ENCODE results near the gene EEF1AKMT1. TPM values are rescaled to one million over a fixed set of nuclear protein-coding genes. Genes with fewer than 3 reads are reported as not detected.
"Not testable (repeated sequence)": the region's sequence is repeated elsewhere in the genome, so short reads cannot be mapped to it uniquely, and the experiment has no call there.

The EEF1AKMT1 gene
- total RNA-seq, 1 experiment from 2014 or later, result 10.6 TPM

DNA sequence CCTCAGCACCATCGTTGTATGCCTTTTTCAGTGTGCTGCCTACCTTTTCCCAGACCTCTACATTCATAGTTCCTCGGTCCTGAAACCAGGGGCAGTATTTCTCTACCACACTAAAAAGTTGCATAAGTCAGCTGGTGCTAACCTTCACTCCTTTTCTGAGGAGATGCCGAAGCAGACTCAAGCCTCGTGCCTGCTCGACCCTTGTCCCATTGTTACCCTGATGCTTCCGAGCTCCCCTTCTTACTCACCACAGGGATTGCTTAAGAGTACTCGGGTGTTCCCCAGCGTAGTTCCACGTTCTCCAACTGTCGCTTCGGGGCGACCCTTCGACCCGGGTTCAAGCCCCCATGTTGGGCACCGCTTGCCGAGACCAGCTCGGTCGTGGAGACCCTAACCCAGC is 89.2 kb downstream of the EEF1AKMT1 start:
- ChIA-PET POLR2A (ENCODE audit: unreplicated experiment) (no interaction called here), CTCF (no interaction called here)
- no peak overlapping the region for H2AFZ ChIP-seq (ENCODE audit: low read length)
- ATAC-seq, result peak; percentile 32
- no peaks in the 10 kb centered on the region for H3K9me2 ChIP-seq (replicated peaks; ENCODE audit: low read length)
- no peaks in the 10 kb centered on the region for H4K20me1 ChIP-seq (ENCODE audit: low read length)
- peaks cover 24% of the 10 kb centered on the region for H3K4me1 ChIP-seq (ENCODE audit: insufficient read depth, low read length)
- intact Hi-C loops (cut with micrococcal nuclease), result no loop called here
- no peak overlapping the region for H3K4me3 ChIP-seq (ENCODE audit: low read length)
- H3K27me3 ChIP-seq (ENCODE audit: low read length), result no peaks in the 10 kb centered on the region
- no peaks in the 10 kb centered on the region for H3K36me3 ChIP-seq (ENCODE audit: low read depth, low read length)
- H3K9ac ChIP-seq (ENCODE audit: low read length), result no peak overlapping the region
- no peaks in the 10 kb centered on the region for H3K9me3 ChIP-seq (ENCODE audit: low read length)
- no peaks in the 10 kb centered on the region for H3K79me2 ChIP-seq (ENCODE audit: low read length)
- no peaks in the 10 kb centered on the region for H3F3A ChIP-seq (ENCODE audit: low read length, unreplicated experiment)
- TF ChIP-seq EZH2phosphoT487 (IDR thresholded peaks at IDR 0.05; ENCODE audit: borderline replicate concordance, low read length), result no peak
- no peak for TF ChIP-seq EZH2 (IDR thresholded peaks at IDR 0.05; ENCODE audit: low read length, unreplicated experiment)
- TF ChIP-seq, protein P1, sequence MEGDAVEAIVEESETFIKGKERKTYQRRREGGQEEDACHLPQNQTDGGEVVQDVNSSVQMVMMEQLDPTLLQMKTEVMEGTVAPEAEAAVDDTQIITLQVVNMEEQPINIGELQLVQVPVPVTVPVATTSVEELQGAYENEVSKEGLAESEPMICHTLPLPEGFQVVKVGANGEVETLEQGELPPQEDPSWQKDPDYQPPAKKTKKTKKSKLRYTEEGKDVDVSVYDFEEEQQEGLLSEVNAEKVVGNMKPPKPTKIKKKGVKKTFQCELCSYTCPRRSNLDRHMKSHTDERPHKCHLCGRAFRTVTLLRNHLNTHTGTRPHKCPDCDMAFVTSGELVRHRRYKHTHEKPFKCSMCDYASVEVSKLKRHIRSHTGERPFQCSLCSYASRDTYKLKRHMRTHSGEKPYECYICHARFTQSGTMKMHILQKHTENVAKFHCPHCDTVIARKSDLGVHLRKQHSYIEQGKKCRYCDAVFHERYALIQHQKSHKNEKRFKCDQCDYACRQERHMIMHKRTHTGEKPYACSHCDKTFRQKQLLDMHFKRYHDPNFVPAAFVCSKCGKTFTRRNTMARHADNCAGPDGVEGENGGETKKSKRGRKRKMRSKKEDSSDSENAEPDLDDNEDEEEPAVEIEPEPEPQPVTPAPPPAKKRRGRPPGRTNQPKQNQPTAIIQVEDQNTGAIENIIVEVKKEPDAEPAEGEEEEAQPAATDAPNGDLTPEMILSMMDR (conservative IDR thresholded peaks at IDR 0.05; ENCODE audit: low read depth, low read length), result no peak
- peak; percentile 65 for DNase-seq
- no peak overlapping the region for H3K27ac ChIP-seq (ENCODE audit: low read length)
- no TSS peak for BruUV-seq (replicated peaks)
- peak overlapping the region; percentile 32 for H3K4me2 ChIP-seq (ENCODE audit: low read length)

DNA sequence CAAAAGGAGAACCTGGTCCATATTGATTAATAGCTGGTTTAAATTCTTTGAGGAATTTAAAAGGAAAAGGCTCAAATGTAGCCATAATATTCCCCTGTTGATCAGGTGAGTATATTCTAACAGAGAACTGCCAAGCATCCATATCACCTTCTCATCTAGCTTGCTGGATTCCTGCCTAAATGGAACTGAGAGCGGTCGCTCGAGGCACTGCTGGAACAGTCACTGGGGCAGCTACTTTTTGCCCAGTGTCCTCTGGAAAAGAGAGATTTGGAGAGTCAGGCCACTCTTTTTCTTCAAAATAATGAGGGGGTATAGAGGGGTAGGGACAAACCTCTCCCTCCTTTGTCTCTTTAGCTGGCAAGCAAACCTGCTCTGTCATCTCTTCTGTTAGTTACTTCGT is 89.7 kb downstream of the EEF1AKMT1 start:
- ATAC-seq, result no peak
- Histone ChIP-seq H3K4me1 (ENCODE audit: insufficient read depth, low read length) (peaks cover 24% of the 10 kb centered on the region), H3F3A (ENCODE audit: low read length, unreplicated experiment) (no peaks in the 10 kb centered on the region), H3K9ac (ENCODE audit: low read length) (no peak overlapping the region), H3K79me2 (ENCODE audit: low read length) (no peaks in the 10 kb centered on the region), H3K4me3 (ENCODE audit: low read length) (no peak overlapping the region), H4K20me1 (ENCODE audit: low read length) (no peaks in the 10 kb centered on the region), H3K27me3 (ENCODE audit: low read length) (no peaks in the 10 kb centered on the region), H3K27ac (ENCODE audit: low read length) (no peak overlapping the region), H3K4me2 (ENCODE audit: low read length) (no peak overlapping the region), H3K9me3 (ENCODE audit: low read length) (no peaks in the 10 kb centered on the region), H3K9me2 (replicated peaks; ENCODE audit: low read length) (no peaks in the 10 kb centered on the region), H3K36me3 (ENCODE audit: low read depth, low read length) (no peaks in the 10 kb centered on the region), H2AFZ (ENCODE audit: low read length) (no peak overlapping the region)
- BruUV-seq (replicated peaks), result no TSS peak
- ChIA-PET POLR2A (ENCODE audit: unreplicated experiment) (no interaction called here), CTCF (no interaction called here)
- intact Hi-C loops (cut with micrococcal nuclease), result no loop called here
- TF ChIP-seq, protein P1 (conservative IDR thresholded peaks at IDR 0.05; ENCODE audit: low read depth, low read length), result no peak
- TF ChIP-seq EZH2phosphoT487 (IDR thresholded peaks at IDR 0.05; ENCODE audit: borderline replicate concordance, low read length) (no peak), EZH2 (IDR thresholded peaks at IDR 0.05; ENCODE audit: low read length, unreplicated experiment) (no peak)
- no peak for DNase-seq

DNA sequence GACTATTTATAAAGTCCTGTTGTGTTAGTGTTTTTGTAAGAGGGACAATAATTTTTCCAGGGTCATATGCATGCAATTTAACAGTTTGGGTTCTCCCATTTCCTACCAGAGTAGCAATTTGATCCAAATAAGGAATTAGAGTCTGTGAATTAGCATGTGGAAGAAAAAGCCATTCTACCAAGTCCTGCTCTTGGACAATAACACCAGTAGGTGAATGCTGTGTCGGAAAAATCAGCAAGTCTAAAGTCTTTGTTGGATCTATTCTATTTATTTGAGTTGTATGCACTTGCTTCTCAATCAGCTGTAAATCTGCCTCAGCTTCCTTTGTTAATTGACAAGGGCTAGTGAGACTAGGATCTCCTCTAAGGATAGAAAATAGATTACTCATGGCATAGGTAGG is 91.7 kb downstream of the EEF1AKMT1 start:
- ATAC-seq (no peak), DNase-seq (no peak)
- Histone ChIP-seq H3K27me3 (ENCODE audit: low read length) (no peaks in the 10 kb centered on the region), H3K36me3 (ENCODE audit: low read depth, low read length) (no peaks in the 10 kb centered on the region), H3K9me2 (replicated peaks; ENCODE audit: low read length) (no peaks in the 10 kb centered on the region), H3K27ac (ENCODE audit: low read length) (no peak overlapping the region), H3F3A (ENCODE audit: low read length, unreplicated experiment) (no peaks in the 10 kb centered on the region), H3K9me3 (ENCODE audit: low read length) (no peaks in the 10 kb centered on the region), H4K20me1 (ENCODE audit: low read length) (no peaks in the 10 kb centered on the region), H3K4me1 (ENCODE audit: insufficient read depth, low read length) (peaks cover 24% of the 10 kb centered on the region), H2AFZ (ENCODE audit: low read length) (no peak overlapping the region), H3K4me2 (ENCODE audit: low read length) (no peak overlapping the region), H3K4me3 (ENCODE audit: low read length) (no peak overlapping the region), H3K79me2 (ENCODE audit: low read length) (no peaks in the 10 kb centered on the region), H3K9ac (ENCODE audit: low read length) (no peak overlapping the region)
- no TSS peak for BruUV-seq (replicated peaks)
- POLR2A ChIA-PET (ENCODE audit: unreplicated experiment), result no interaction called here
- intact Hi-C loops (cut with micrococcal nuclease), result no loop called here
- CTCF ChIA-PET, result no interaction called here
- TF ChIP-seq, protein P1 (conservative IDR thresholded peaks at IDR 0.05; ENCODE audit: low read depth, low read length), result no peak
- TF ChIP-seq EZH2phosphoT487 (IDR thresholded peaks at IDR 0.05; ENCODE audit: borderline replicate concordance, low read length) (no peak), EZH2 (IDR thresholded peaks at IDR 0.05; ENCODE audit: low read length, unreplicated experiment) (no peak)

DNA sequence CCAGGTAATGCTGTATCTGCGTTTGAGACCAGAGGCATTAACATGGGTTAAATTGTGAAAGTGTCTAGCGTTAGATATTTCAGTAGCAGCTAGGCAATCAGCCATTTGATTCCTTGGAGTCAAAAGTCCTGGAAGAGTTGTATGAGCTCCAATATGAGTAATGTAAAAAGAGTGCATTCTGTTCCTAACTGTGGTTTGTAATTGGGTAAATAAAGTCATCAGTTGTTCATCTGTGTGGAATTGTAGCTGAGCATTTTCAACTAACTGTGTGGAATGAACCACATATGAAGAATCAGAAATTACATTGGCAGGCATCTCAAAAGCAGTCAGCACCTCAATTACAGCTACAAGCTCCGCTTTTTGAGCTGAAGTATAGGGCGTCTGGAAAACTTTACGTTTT is 92.3 kb downstream of the EEF1AKMT1 start:
- H3K4me1 ChIP-seq (ENCODE audit: insufficient read depth, low read length), result peaks cover 24% of the 10 kb centered on the region
- H3K27ac ChIP-seq (ENCODE audit: low read length); H3K9me2 ChIP-seq (replicated peaks; ENCODE audit: low read length); H3K79me2 ChIP-seq (ENCODE audit: low read length); BruUV-seq (replicated peaks); H4K20me1 ChIP-seq (ENCODE audit: low read length); POLR2A ChIA-PET (ENCODE audit: unreplicated experiment); H2AFZ ChIP-seq (ENCODE audit: low read length); H3F3A ChIP-seq (ENCODE audit: low read length, unreplicated experiment); CTCF ChIA-PET; H3K27me3 ChIP-seq (ENCODE audit: low read length); H3K4me2 ChIP-seq (ENCODE audit: low read length); H3K4me3 ChIP-seq (ENCODE audit: low read length); intact Hi-C loops (cut with micrococcal nuclease); H3K36me3 ChIP-seq (ENCODE audit: low read depth, low read length); H3K9me3 ChIP-seq (ENCODE audit: low read length); H3K9ac ChIP-seq (ENCODE audit: low read length): not testable (repeated sequence)
- DNase-seq (peak; percentile 67), ATAC-seq (peak; percentile 44)

All from PC-3 (cell line).